Measurements from ENCODE around the gene MC1R.

GRCh38 chr16:89920723-89921122 lies 2.1 kb downstream of the MC1R start:
- TF ChIP-seq, protein P1, sequence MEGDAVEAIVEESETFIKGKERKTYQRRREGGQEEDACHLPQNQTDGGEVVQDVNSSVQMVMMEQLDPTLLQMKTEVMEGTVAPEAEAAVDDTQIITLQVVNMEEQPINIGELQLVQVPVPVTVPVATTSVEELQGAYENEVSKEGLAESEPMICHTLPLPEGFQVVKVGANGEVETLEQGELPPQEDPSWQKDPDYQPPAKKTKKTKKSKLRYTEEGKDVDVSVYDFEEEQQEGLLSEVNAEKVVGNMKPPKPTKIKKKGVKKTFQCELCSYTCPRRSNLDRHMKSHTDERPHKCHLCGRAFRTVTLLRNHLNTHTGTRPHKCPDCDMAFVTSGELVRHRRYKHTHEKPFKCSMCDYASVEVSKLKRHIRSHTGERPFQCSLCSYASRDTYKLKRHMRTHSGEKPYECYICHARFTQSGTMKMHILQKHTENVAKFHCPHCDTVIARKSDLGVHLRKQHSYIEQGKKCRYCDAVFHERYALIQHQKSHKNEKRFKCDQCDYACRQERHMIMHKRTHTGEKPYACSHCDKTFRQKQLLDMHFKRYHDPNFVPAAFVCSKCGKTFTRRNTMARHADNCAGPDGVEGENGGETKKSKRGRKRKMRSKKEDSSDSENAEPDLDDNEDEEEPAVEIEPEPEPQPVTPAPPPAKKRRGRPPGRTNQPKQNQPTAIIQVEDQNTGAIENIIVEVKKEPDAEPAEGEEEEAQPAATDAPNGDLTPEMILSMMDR (IDR thresholded peaks at IDR 0.05) = no peak
- no peak for TF ChIP-seq ZFX (IDR thresholded peaks at IDR 0.05; ENCODE audit: borderline replicate concordance)
